ELF-1 (cell line): Measurements from ENCODE around the gene EBP.

Experiments used
- DNase-seq: peaks from one replicate; pipeline ENCODE4 v3.0.0-alpha.2; 2016; ENCODE audit warnings: low read depth, low spot score

Gene EBP

GRCh38 chrX:48575642-48576041 lies 54.0 kb downstream of the EBP start:
- DNase-seq = no peak

DNA sequence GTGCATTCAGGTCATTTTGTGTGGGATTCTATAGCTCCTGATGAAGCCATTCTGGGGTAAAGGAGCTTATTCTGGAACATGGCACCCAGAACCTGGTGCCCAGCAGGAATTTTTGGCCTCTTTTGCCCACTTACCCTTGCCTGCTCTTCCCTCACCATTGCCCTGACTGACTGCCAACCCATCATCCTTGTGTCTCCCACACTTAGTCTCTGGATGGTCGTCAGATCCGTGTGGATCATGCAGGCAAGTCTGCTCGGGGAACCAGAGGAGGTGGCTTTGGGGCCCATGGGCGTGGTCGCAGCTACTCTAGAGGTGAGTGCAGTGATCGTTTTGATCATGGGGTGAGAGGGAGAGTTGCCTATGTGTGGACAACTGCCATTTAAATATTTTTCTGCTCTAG lies 54.5 kb downstream of the EBP start:
- DNase-seq = no peak
